H9 (cell line): ENCODE results near the gene NKAIN2. TPM values are rescaled to one million over a fixed set of nuclear protein-coding genes. Genes with fewer than 3 reads are reported as not detected.

ENCODE experiments used
- DNase-seq: peaks from one replicate; pipeline ENCODE4 v3.0.0-alpha.2; 2017
- H2AFZ ChIP-seq: one replicate; pipeline ENCODE4 v1.6.1; 2013; ENCODE audit warnings: mild to moderate bottlenecking, low read length, control low read depth, moderate library complexity
- H2AK5ac ChIP-seq: 2 replicates; pipeline ENCODE4 v1.6.1; 2013; ENCODE audit warnings: low read length, control low read depth, mixed read lengths; ENCODE audit not compliant: insufficient read length
- H2BK120ac ChIP-seq: one replicate; pipeline ENCODE4 v1.6.1; 2013; ENCODE audit warnings: low read depth, mild to moderate bottlenecking, low read length, control low read depth, inconsistent platforms; ENCODE audit not compliant: poor library complexity, severe bottlenecking
- H2BK12ac ChIP-seq: 2 replicates; pipeline ENCODE4 v1.6.1; 2013; ENCODE audit warnings: low read length, control low read depth, mixed read lengths, low read depth; ENCODE audit not compliant: insufficient read length
- H2BK15ac ChIP-seq: 2 replicates; pipeline ENCODE4 v1.6.1; 2013; ENCODE audit warnings: low read depth, low read length, control low read depth
- H2BK20ac ChIP-seq: one replicate; pipeline ENCODE4 v1.6.1; 2013; ENCODE audit warnings: low read depth, mild to moderate bottlenecking, low read length, control low read depth, inconsistent platforms; ENCODE audit not compliant: poor library complexity, severe bottlenecking
- H2BK5ac ChIP-seq: 2 replicates; pipeline ENCODE4 v1.6.1; 2013; ENCODE audit warnings: low read length, control low read depth, mixed read lengths; ENCODE audit not compliant: insufficient read length
- H3K14ac ChIP-seq: 2 replicates; pipeline ENCODE4 v1.6.1; 2013; ENCODE audit warnings: low read length, control low read depth; ENCODE audit not compliant: insufficient read depth
- H3K18ac ChIP-seq: 2 replicates; pipeline ENCODE4 v1.6.1; 2013; ENCODE audit warnings: low read depth, mild to moderate bottlenecking, mixed read lengths, low read length, control low read depth; ENCODE audit not compliant: insufficient read length
- H3K23ac ChIP-seq: 2 replicates; pipeline ENCODE4 v1.6.1; 2013; ENCODE audit warnings: low read length, control low read depth, mixed read lengths, low read depth; ENCODE audit not compliant: insufficient read length
- H3K23me2 ChIP-seq: 2 replicates; pipeline ENCODE4 v1.6.1; 2013; ENCODE audit warnings: low read depth, mild to moderate bottlenecking, mixed read lengths, low read length, control low read depth; ENCODE audit not compliant: insufficient read length, poor library complexity, severe bottlenecking
- H3K27ac ChIP-seq: 2 replicates; pipeline ENCODE4 v1.5.1; 2013; ENCODE audit warnings: low read length, control low read depth, mixed read lengths, low read depth; ENCODE audit not compliant: insufficient read length
- H3K27me3 ChIP-seq: 2 replicates; pipeline ENCODE4 v1.6.1; 2013; ENCODE audit warnings: low read length, control low read depth, inconsistent platforms; ENCODE audit not compliant: insufficient read depth
- H3K4ac ChIP-seq: 2 replicates; pipeline ENCODE4 v1.6.1; 2013; ENCODE audit warnings: low read depth, mild to moderate bottlenecking, control low read depth, inconsistent platforms, low read length, moderate library complexity
- H3K4me1 ChIP-seq: 2 replicates; pipeline ENCODE4 v1.6.1; 2013; ENCODE audit warnings: low read length, control low read depth, inconsistent platforms; ENCODE audit not compliant: insufficient read depth
- H3K4me2 ChIP-seq: 2 replicates; pipeline ENCODE4 v1.6.1; 2013; ENCODE audit warnings: low read length, control low read depth, mixed read lengths; ENCODE audit not compliant: insufficient read length, insufficient read depth
- H3K56ac ChIP-seq: 2 replicates; pipeline ENCODE4 v1.6.1; 2013; ENCODE audit warnings: low read depth, mild to moderate bottlenecking, mixed read lengths, low read length, control low read depth; ENCODE audit not compliant: insufficient read length
- H3K79me1 ChIP-seq: 2 replicates; pipeline ENCODE4 v1.6.1; 2013; ENCODE audit warnings: low read depth, mild to moderate bottlenecking, moderate library complexity, low read length, control low read depth, inconsistent platforms; ENCODE audit not compliant: insufficient read depth, poor library complexity, severe bottlenecking
- H3K79me2 ChIP-seq: 2 replicates; pipeline ENCODE4 v1.6.1; 2013; ENCODE audit warnings: low read length, control low read depth, inconsistent platforms; ENCODE audit not compliant: insufficient read depth
- H3K9ac ChIP-seq: 2 replicates; pipeline ENCODE4 v1.6.1; 2013; ENCODE audit warnings: low read length, control low read depth, mixed read lengths; ENCODE audit not compliant: insufficient read length; ENCODE audit errors: extremely low read depth
- H3K9me3 ChIP-seq: one replicate; pipeline ENCODE4 v1.6.1; 2013; ENCODE audit warnings: low read depth, low read length, inconsistent platforms; ENCODE audit not compliant: control insufficient read depth
- H3T11ph ChIP-seq: one replicate; pipeline ENCODE4 v1.6.1; 2013; ENCODE audit warnings: mild to moderate bottlenecking, low read length, control low read depth, inconsistent platforms
- H4K20me1 ChIP-seq: one replicate; pipeline ENCODE4 v1.6.1; 2013; ENCODE audit not compliant: control insufficient read depth, insufficient read length, insufficient read depth
- H4K5ac ChIP-seq: 2 replicates; pipeline ENCODE4 v1.6.1; 2013; ENCODE audit warnings: low read depth, mild to moderate bottlenecking, mixed read lengths, low read length, control low read depth; ENCODE audit not compliant: insufficient read length
- H4K8ac ChIP-seq: replicated peaks from 2 replicates; pipeline ENCODE4 v1.6.1; 2013; ENCODE audit warnings: low read length, control low read depth, mixed read lengths, low read depth; ENCODE audit not compliant: insufficient read length
- H4K91ac ChIP-seq: 2 replicates; pipeline ENCODE4 v1.6.1; 2013; ENCODE audit warnings: low read depth, mild to moderate bottlenecking, moderate library complexity, mixed read lengths, low read length, control low read depth; ENCODE audit not compliant: insufficient read length
- H3K27ac Mint-ChIP-seq, 3 experiments: 2 replicates in 2 of 3; 3 replicates in 1 of 3; pipeline ENCODE4 v1.8.0; 2020 to 2021; ENCODE audit warnings: mixed read lengths in 3 of 3, mild to moderate bottlenecking in 1 of 3, moderate library complexity in 1 of 3
- H3K27me3 Mint-ChIP-seq: 2 replicates; pipeline ENCODE4 v1.8.0; 2021; ENCODE audit warnings: low read depth, mild to moderate bottlenecking, moderate library complexity, mixed read lengths
- H3K36me3 Mint-ChIP-seq, 3 experiments: 2 replicates in 2 of 3; 3 replicates in 1 of 3; pipeline ENCODE4 v1.8.0; 2020 to 2021; ENCODE audit warnings: low read depth in 3 of 3, mixed read lengths in 3 of 3; ENCODE audit not compliant: insufficient read depth in 1 of 3
- H3K4me1 Mint-ChIP-seq, 2 experiments: 2 replicates each; pipeline ENCODE4 v1.8.0; 2020; ENCODE audit warnings: mixed read lengths in 2 of 2
- H3K4me3 Mint-ChIP-seq, 2 experiments: 2 replicates in 1 of 2; 3 replicates in 1 of 2; pipeline ENCODE4 v1.8.0; 2020 to 2021; ENCODE audit warnings: mild to moderate bottlenecking in 2 of 2, mixed read lengths in 2 of 2, moderate library complexity in 1 of 2
- H3K9me3 Mint-ChIP-seq, 2 experiments: 2 replicates in 1 of 2; 3 replicates in 1 of 2; pipeline ENCODE4 v1.8.0; 2020; ENCODE audit warnings: mild to moderate bottlenecking in 2 of 2, mixed read lengths in 2 of 2, moderate library complexity in 1 of 2
- CTCF ChIP-seq: fragments of 200-600 bp; sonication (generic); conservative IDR thresholded peaks from 3 replicates; pipeline ENCODE4 v1.8.0; 2021; ENCODE audit warnings: antibody characterized with exemption, mild to moderate bottlenecking
- WGBS: extraction: QIAGEN DNeasy Blood & Tissue Kit; methylation state at CpG from one replicate; pipeline ENCODE4 v1.1.7; 2013; ENCODE audit warnings: missing lambda C conversion rate, low lambda C conversion rate, mixed read lengths; ENCODE audit not compliant: insufficient read length; ENCODE audit errors: extremely low coverage; 5-methylcytosine and 5-hydroxymethylcytosine counted together
- total RNA-seq: library from RNA; stranded (reverse); gene quantifications from 2 replicates; pipeline ENCODE4 v1.2.1, GENCODE V29; 2021

The NKAIN2 gene
- total RNA-seq, 1 experiment from 2014 or later = 0.17 TPM

- Histone ChIP-seq H2BK12ac (no peak overlapping the region), H4K20me1 (no peaks in the 10 kb centered on the region), H3K4me2 (no peak overlapping the region), H3K79me1 (no peaks in the 10 kb centered on the region), H3K14ac (no peak overlapping the region), H3K4ac (no peak overlapping the region), H2BK20ac (no peak overlapping the region), H3T11ph (no peak overlapping the region), H2BK120ac (no peak overlapping the region), H4K91ac (no peak overlapping the region), H3K9ac (no peak overlapping the region), H3K79me2 (no peaks in the 10 kb centered on the region), H3K23me2 (no peaks in the 10 kb centered on the region), H2AFZ (no peak overlapping the region), H4K8ac (no peak overlapping the region), H2BK5ac (no peak overlapping the region), H3K4me1 (no peaks in the 10 kb centered on the region), H4K5ac (no peak overlapping the region), H3K27ac (no peak overlapping the region), H3K18ac (no peak overlapping the region), H3K27me3 (no peaks in the 10 kb centered on the region), H3K9me3 (no peaks in the 10 kb centered on the region), H3K56ac (no peak overlapping the region), H3K23ac (no peak overlapping the region), H2BK15ac (no peak overlapping the region), H2AK5ac (no peak overlapping the region)
- no peak overlapping the region for H3K4me3 Mint-ChIP-seq
- no CpG with 5 or more reads among the region's 1 CpG for WGBS
- DNase-seq = no peak
- H3K9me3 Mint-ChIP-seq = no peaks in the 10 kb centered on the region
- no peak for TF ChIP-seq CTCF
- H3K27me3 Mint-ChIP-seq = peaks cover 6% of the 10 kb centered on the region; the same call in 1 of the 2 replicates
- H3K36me3 Mint-ChIP-seq = no peaks in the 10 kb centered on the region
- H3K4me1 Mint-ChIP-seq = no peaks in the 10 kb centered on the region; a peak in 1 of 4 replicates
- no peak overlapping the region for H3K27ac Mint-ChIP-seq
These were observed 252.3 kb downstream of the NKAIN2 start for GRCh38 chr6:124055963-124056362.
